Transverse colon (tissue), 3 donors: ENCODE measurements around the gene PNO1.

ENCODE experiments used
- POLR2A ChIP-seq: fragments of 450-650 bp; IDR thresholded peaks from one replicate; pipeline ENCODE4 v1.6.1; 2016; ENCODE audit warnings: antibody characterized with exemption, mild to moderate bottlenecking, moderate library complexity
- TF ChIP-seq, protein P1 (sequence below), 5 experiments: fragments of 200-600 bp in 3 of 5; fragments of 450-650 bp in 2 of 5; sonication (generic) in 3 of 5; IDR thresholded peaks; 1 replicate in 2 of 5; 2 replicates in 3 of 5; pipeline ENCODE4 v1.5.1; 2016 to 2017; ENCODE audit warnings: antibody characterized with exemption in 5 of 5, inconsistent platforms in 3 of 5, mild to moderate bottlenecking in 2 of 5, moderate library complexity in 1 of 5

DNA sequence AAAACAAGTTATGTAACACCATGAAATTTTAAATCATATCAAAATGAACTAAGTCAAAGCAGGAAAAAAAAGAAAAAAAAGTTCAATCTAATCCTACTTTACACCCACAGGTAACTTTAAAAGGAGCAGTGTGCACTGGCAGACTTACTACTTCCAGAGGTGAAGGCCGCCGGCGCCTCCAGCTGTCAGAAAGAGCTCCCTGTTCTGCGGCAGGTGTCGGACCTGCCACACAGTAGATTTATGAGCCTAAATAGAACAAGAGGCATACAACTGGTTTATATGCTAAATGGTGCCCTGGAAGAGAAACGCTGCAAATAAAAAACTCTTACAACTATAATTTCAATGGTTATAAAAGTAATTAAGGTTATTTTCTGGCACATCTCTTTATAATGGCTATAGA, 23.1 kb upstream of the PNO1 start:
- TF ChIP-seq, protein P1, sequence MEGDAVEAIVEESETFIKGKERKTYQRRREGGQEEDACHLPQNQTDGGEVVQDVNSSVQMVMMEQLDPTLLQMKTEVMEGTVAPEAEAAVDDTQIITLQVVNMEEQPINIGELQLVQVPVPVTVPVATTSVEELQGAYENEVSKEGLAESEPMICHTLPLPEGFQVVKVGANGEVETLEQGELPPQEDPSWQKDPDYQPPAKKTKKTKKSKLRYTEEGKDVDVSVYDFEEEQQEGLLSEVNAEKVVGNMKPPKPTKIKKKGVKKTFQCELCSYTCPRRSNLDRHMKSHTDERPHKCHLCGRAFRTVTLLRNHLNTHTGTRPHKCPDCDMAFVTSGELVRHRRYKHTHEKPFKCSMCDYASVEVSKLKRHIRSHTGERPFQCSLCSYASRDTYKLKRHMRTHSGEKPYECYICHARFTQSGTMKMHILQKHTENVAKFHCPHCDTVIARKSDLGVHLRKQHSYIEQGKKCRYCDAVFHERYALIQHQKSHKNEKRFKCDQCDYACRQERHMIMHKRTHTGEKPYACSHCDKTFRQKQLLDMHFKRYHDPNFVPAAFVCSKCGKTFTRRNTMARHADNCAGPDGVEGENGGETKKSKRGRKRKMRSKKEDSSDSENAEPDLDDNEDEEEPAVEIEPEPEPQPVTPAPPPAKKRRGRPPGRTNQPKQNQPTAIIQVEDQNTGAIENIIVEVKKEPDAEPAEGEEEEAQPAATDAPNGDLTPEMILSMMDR (IDR thresholded peaks at IDR 0.05) = no peak
- no peak for TF ChIP-seq POLR2A
